Panc1 (cell line): Measurements from ENCODE around the gene TIMM50.

Experiments
- CTCF ChIP-seq: fragments of 450-650 bp; IDR thresholded peaks from 2 replicates; pipeline ENCODE4 v1.5.1; 2017; ENCODE audit warnings: mild to moderate bottlenecking
- POLR2AphosphoS5 ChIP-seq: IDR thresholded peaks from 2 replicates; pipeline ENCODE4 v1.6.1; 2012; ENCODE audit warnings: mild to moderate bottlenecking, low read depth, low read length, moderate library complexity

- no peak for TF ChIP-seq CTCF
- no peak for TF ChIP-seq POLR2AphosphoS5
Observed at GRCh38 chr19:39492225-39492624, 11.6 kb downstream of the TIMM50 start.
